KMS-11 (cell line): ENCODE data around the gene DDI2.

Experiments used
- H2AFZ ChIP-seq: fragments of 200-600 bp; sonication (generic); 2 replicates; pipeline ENCODE4 v1.6.1; 2016; ENCODE audit warnings: antibody characterized with exemption, mixed run types, low read depth
- H3K27ac ChIP-seq: fragments of 200-600 bp; sonication (generic); 2 replicates; pipeline ENCODE4 v1.6.1; 2016; ENCODE audit warnings: mild to moderate bottlenecking, mixed run types
- H3K27me3 ChIP-seq: fragments of 200-600 bp; sonication (generic); 2 replicates; pipeline ENCODE4 v1.6.1; 2017; ENCODE audit warnings: mild to moderate bottlenecking, low read depth, mixed run types, moderate library complexity; ENCODE audit not compliant: insufficient read depth
- H3K36me3 ChIP-seq: fragments of 200-600 bp; sonication (generic); 2 replicates; pipeline ENCODE4 v1.6.1; 2017; ENCODE audit warnings: mild to moderate bottlenecking, mixed run types; ENCODE audit not compliant: insufficient read depth
- H3K4me1 ChIP-seq: fragments of 200-600 bp; sonication (generic); 2 replicates; pipeline ENCODE4 v1.6.1; 2016; ENCODE audit warnings: mild to moderate bottlenecking, low read depth, mixed run types; ENCODE audit not compliant: poor library complexity, severe bottlenecking
- H3K4me2 ChIP-seq: fragments of 200-600 bp; sonication (generic); 2 replicates; pipeline ENCODE4 v1.7.0; 2016; ENCODE audit warnings: mild to moderate bottlenecking, mixed run types
- H3K4me3 ChIP-seq: fragments of 200-600 bp; sonication (generic); IDR thresholded peaks from 2 replicates; pipeline ENCODE4 v1.6.1; 2017; ENCODE audit warnings: low read depth, low read length, mixed read lengths; ENCODE audit not compliant: insufficient read depth
- H3K79me2 ChIP-seq: fragments of 200-600 bp; sonication (generic); 2 replicates; pipeline ENCODE4 v1.6.1; 2016; ENCODE audit warnings: low read depth, mixed run types; ENCODE audit not compliant: insufficient read depth
- H3K9ac ChIP-seq: fragments of 200-600 bp; sonication (generic); 2 replicates; pipeline ENCODE4 v1.6.1; 2016; ENCODE audit warnings: mild to moderate bottlenecking, mixed run types
- H4K20me1 ChIP-seq: fragments of 200-600 bp; sonication (generic); 2 replicates; pipeline ENCODE4 v1.6.1; 2016; ENCODE audit warnings: mild to moderate bottlenecking, mixed run types; ENCODE audit not compliant: insufficient read depth
- TF ChIP-seq, protein P1 (sequence below): fragments of 200-600 bp; sonication (generic); conservative IDR thresholded peaks from 2 replicates; pipeline ENCODE4 v1.6.1; 2017; ENCODE audit warnings: low read depth, mild to moderate bottlenecking, antibody characterized with exemption, low read length, moderate library complexity, mixed read lengths

DDI2 gene

DNA sequence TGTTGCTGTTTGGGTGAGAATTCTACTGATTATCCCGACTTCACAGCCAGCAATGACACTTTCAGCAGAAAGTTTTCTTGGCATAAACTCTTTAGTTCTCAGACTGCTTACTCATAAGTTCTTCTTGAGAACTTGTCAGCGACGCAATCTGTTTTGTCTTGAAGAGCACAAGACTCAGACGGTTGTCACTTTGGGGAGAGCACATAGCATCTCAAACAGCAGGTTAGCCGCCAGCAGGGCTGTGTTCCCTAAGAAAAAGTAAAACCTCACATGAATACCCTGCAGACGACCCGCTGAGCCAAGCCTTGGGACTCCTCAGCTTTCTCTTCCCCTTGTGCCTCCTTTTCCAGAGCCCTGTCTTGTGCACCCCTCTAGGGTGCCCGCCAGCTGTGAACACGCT, 43.8 kb upstream of the DDI2 start:
- no peak overlapping the region for H3K27ac ChIP-seq
- H3K9ac ChIP-seq, result no peak overlapping the region
- H3K4me3 ChIP-seq, result no peak overlapping the region
- no peaks in the 10 kb centered on the region for H3K27me3 ChIP-seq
- no peaks in the 10 kb centered on the region for H3K79me2 ChIP-seq
- no peak overlapping the region for H2AFZ ChIP-seq
- no peak overlapping the region for H3K4me2 ChIP-seq
- TF ChIP-seq, protein P1, sequence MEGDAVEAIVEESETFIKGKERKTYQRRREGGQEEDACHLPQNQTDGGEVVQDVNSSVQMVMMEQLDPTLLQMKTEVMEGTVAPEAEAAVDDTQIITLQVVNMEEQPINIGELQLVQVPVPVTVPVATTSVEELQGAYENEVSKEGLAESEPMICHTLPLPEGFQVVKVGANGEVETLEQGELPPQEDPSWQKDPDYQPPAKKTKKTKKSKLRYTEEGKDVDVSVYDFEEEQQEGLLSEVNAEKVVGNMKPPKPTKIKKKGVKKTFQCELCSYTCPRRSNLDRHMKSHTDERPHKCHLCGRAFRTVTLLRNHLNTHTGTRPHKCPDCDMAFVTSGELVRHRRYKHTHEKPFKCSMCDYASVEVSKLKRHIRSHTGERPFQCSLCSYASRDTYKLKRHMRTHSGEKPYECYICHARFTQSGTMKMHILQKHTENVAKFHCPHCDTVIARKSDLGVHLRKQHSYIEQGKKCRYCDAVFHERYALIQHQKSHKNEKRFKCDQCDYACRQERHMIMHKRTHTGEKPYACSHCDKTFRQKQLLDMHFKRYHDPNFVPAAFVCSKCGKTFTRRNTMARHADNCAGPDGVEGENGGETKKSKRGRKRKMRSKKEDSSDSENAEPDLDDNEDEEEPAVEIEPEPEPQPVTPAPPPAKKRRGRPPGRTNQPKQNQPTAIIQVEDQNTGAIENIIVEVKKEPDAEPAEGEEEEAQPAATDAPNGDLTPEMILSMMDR, result no peak
- peaks cover 49% of the 10 kb centered on the region for H3K4me1 ChIP-seq
- no peaks in the 10 kb centered on the region for H4K20me1 ChIP-seq
- H3K36me3 ChIP-seq, result no peaks in the 10 kb centered on the region

DNA sequence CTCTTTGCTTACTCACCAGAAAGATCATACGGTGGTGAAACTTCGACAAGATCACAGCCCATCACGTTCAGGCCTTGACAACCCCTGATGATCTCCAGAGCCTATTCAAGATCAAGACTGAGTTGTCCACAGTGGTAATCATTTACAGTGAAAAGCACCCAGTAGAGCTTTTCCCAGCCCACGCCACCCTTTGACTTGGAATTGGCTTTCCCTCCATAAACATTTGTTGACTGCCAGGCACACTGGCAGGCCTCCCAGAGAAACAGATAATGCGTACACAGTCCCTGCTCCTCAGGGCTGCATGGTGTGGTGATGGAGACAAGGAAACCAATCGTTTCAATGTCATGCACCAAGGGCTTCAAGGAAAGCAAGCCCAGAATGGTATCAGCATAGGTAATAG, 42.5 kb upstream of the DDI2 start:
- H3K36me3 ChIP-seq, result no peaks in the 10 kb centered on the region
- TF ChIP-seq, protein P1, result no peak
- no peaks in the 10 kb centered on the region for H3K27me3 ChIP-seq
- no peaks in the 10 kb centered on the region for H3K79me2 ChIP-seq
- H2AFZ ChIP-seq, result no peak overlapping the region
- no peaks in the 10 kb centered on the region for H4K20me1 ChIP-seq
- no peak overlapping the region for H3K27ac ChIP-seq
- peaks cover 61% of the 10 kb centered on the region for H3K4me1 ChIP-seq
- no peak overlapping the region for H3K4me3 ChIP-seq
- no peak overlapping the region for H3K4me2 ChIP-seq
- H3K9ac ChIP-seq, result no peak overlapping the region

DNA sequence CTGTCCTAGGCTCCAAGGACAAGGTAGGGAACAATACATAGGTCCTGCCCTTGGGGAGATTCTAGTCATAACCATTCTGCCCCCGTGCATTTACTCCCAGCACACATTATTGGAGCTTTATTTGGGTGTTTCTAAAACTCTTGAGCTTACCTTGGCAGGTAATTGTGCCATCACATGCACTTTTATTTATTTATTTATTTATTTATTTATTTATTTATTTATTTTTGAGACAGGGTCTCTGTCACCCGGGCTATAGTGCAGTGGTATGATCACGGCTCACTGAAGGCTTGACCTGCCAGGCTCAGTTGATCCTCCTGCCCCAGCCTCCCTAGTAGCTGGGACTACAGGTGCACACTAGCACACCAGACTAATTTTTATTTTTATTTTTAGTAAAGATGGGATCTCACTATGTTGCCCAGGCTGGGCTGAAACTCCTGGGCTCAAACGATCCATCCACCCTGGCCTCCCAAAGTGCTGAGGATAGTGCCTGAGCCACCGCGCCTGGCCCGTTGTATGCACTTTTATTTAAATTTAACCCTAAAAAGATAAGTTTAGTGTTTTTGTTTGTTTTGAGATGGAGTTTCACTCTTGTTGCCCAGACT, 41.6 kb upstream of the DDI2 start:
- Histone ChIP-seq H3K36me3 (no peaks in the 10 kb centered on the region), H3K27me3 (no peaks in the 10 kb centered on the region), H4K20me1 (no peaks in the 10 kb centered on the region), H3K4me1 (peaks cover 63% of the 10 kb centered on the region), H3K27ac (no peak overlapping the region), H2AFZ (no peak overlapping the region), H3K9ac (no peak overlapping the region), H3K4me2 (no peak overlapping the region), H3K79me2 (no peaks in the 10 kb centered on the region), H3K4me3 (no peak overlapping the region)
- TF ChIP-seq, protein P1, result no peak

DNA sequence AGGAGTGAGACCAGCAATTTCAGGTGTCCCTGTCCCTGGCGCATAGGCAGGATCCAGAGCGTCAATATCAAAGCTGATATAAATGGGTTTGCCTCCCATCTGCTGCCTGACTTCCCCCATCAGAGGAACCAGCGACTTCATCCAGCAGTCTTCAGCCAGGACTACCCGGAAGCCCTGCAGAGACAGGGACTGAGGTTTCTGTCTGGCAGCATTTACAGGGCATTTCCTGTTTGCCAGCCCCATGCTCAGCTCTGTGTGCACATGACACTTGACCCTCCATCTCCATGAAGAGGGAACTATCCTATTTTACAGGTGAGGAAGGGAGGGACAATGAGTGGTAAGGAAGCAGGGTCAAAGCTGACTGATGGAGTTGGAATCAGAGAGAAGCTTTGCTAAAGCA, 39.6 kb upstream of the DDI2 start:
- H4K20me1 ChIP-seq, result no peaks in the 10 kb centered on the region
- peaks cover 57% of the 10 kb centered on the region for H3K4me1 ChIP-seq
- no peak overlapping the region for H3K9ac ChIP-seq
- H3K27me3 ChIP-seq, result no peaks in the 10 kb centered on the region
- H3K4me3 ChIP-seq, result no peak overlapping the region
- TF ChIP-seq, protein P1, result no peak
- H3K4me2 ChIP-seq, result no peak overlapping the region
- H3K27ac ChIP-seq, result no peak overlapping the region
- H2AFZ ChIP-seq, result no peak overlapping the region
- H3K36me3 ChIP-seq, result no peaks in the 10 kb centered on the region
- no peaks in the 10 kb centered on the region; the same call in 1 of the 2 replicates for H3K79me2 ChIP-seq
